LNCAP (cell line): ENCODE data around the gene ADGRL2.

Experiments used
- CTCF ChIP-seq: fragments of 450-650 bp; IDR thresholded peaks from 2 replicates; pipeline ENCODE4 v1.5.1; 2017; ENCODE audit warnings: mild to moderate bottlenecking

Gene ADGRL2

GRCh38 chr1:81840805-81841204 lies 40.1 kb downstream of the ADGRL2 start:
- no peak for TF ChIP-seq CTCF

DNA sequence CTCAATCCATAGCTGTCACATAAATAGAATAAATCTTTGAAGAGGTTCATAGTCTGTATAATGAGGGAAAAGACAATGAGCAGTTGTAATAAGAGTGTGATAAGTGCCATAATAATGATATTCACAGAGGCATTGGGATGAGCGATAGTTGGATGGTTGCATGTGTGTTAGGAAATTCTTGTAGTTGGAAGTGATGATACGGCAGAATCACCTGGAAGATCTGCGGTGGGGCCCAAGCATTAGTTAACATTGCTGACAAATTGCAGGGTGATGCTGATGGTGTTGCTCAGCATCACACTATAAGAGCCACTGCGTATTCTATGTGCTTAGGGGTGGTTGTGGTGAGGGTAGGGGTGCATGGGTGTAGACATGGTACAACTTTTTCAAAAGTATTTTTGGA lies 41.1 kb downstream of the ADGRL2 start:
- no peak for TF ChIP-seq CTCF

GRCh38 chr1:81844477-81844876 lies 43.7 kb downstream of the ADGRL2 start:
- no peak for TF ChIP-seq CTCF

- no peak for TF ChIP-seq CTCF
These were observed 45.9 kb downstream of the ADGRL2 start for GRCh38 chr1:81846630-81847029.

DNA sequence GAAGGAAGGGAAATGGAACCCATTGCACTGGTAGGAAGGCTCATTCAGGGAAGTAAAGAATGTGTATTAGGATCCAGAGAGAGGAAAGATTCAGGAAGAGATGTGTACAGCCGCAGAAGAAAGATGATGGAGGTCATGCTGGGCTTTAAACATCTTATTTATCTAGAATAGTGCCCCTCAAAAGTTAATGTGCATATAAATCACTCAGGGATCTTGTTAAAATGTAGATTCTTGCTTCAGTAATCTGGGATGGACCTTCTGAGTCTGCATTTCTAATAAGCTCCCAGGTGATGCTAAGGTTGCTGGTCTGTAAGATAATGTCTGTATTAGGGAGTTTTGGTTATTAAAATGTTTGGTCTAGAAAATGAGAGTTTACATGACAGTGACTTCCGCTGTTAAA lies 46.3 kb downstream of the ADGRL2 start:
- no peak for TF ChIP-seq CTCF

DNA sequence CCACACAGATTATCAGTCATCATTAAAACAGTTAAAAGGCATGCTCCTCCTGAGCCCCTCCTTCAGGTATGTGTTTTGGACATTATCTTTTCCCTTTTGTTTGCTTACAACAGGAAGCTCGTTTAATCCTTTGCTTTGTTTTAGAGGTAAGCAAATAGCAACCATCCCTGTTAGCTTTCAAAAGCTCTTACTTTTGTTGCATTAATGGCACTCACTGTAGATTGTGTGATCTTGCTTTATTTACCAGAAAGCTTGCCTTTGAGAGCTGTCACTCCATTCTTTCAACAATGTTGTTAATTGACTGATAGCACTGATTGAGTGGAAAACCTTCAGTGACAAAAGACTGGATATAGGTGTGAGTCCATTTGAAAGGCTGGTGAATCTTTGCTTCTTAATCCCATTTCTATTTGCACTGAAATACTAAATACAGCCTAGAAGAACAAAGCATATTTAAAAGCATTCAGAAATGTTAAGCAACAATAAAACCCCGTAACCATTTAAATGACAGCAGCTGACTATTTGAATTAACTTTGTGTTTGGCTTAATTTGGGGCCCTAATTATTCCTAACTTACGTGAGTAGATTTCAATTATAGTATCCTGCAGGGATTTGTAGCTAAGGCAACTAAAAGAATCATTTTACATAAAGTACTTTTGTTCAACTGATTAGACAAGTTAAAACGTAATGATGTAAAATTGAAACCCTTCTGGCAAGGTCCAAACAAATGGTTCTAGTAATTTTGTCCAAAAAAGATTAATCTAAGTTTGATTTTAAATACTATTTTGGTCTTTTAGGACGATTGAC lies 48.3 kb downstream of the ADGRL2 start:
- TF ChIP-seq CTCF, result no peak

GRCh38 chr1:81850031-81850430 lies 49.3 kb downstream of the ADGRL2 start:
- TF ChIP-seq CTCF, result no peak

GRCh38 chr1:81850495-81850894 lies 49.8 kb downstream of the ADGRL2 start:
- no peak for TF ChIP-seq CTCF
